Right lobe of liver (tissue), 6 donors: ENCODE data around the gene NLRC5. TPM values are rescaled to one million over a fixed set of nuclear protein-coding genes. Genes with fewer than 3 reads are reported as not detected.
A peak's percentile ranks its signal among the peaks of the same experiment; 100 is the strongest.

Experiments
- ATAC-seq, 4 donors: fragments of 200-7000 bp; cut with Tn5 transposase; one replicate each; pipeline ENCODE4 v1.9.1; 2020; ENCODE audit warnings: mild to moderate bottlenecking in 4 of 4, moderate library complexity in 4 of 4
- DNase-seq, 3 donors: peaks; one replicate each; pipeline ENCODE4 v3.0.0-alpha.2; 2020
- H3K27ac ChIP-seq, 3 donors: fragments of 200-600 bp; one replicate each; pipeline ENCODE4 v1.8.0; 2022
- H3K27me3 ChIP-seq, 2 donors: fragments of 200-600 bp; one replicate each; pipeline ENCODE4 v1.8.0; 2022
- H3K36me3 ChIP-seq, 4 donors: fragments of 200-600 bp; sonication (generic) in 1 of 4; one replicate each; pipeline versions ENCODE4 v1.5.1 to v1.8.0; 2017 to 2022; ENCODE audit warnings: control low read depth in 1 of 4
- H3K4me1 ChIP-seq, 4 donors: fragments of 200-600 bp; sonication (generic) in 1 of 4; one replicate each; pipeline versions ENCODE4 v1.5.1 to v1.8.0; 2017 to 2022; ENCODE audit warnings: control low read depth in 1 of 4
- H3K4me3 ChIP-seq, 3 donors: fragments of 200-600 bp; one replicate each; pipeline ENCODE4 v1.8.0; 2022
- H3K9me3 ChIP-seq, 4 donors: fragments of 200-600 bp; sonication (generic) in 1 of 4; one replicate each; pipeline versions ENCODE4 v1.5.1 to v1.8.0; 2017 to 2022; ENCODE audit warnings: control low read depth in 1 of 4
- CTCF ChIP-seq, 4 donors: fragments of 200-600 bp in 3 of 4; fragments of 450-650 bp in 1 of 4; IDR thresholded peaks; one replicate each; pipeline versions ENCODE4 v1.5.1 to v1.8.0; 2016 to 2022; ENCODE audit warnings: antibody characterized with exemption in 4 of 4, mild to moderate bottlenecking in 2 of 4
- POLR2A ChIP-seq: fragments of 450-650 bp; IDR thresholded peaks from one replicate; pipeline ENCODE4 v1.6.1; 2017; ENCODE audit warnings: antibody characterized with exemption, mild to moderate bottlenecking
- WGBS: methylation state at CpG from one replicate; pipeline ENCODE4 v1.1.6; 2018; ENCODE audit warnings: low coverage, low lambda C conversion rate; ENCODE audit not compliant: insufficient coverage; ENCODE audit errors: missing lambda C conversion rate; 5-methylcytosine and 5-hydroxymethylcytosine counted together
- intact Hi-C, 2 donors: fragments of 100-400 bp; cut with DNase I; formaldehyde crosslinking; loops; one replicate each; pipeline versions ENCODE4 v1.11.2 to v1.14.1; 2022
- total RNA-seq, 6 experiments: library from RNA; depleted of rRNA in 2 of 6; stranded (reverse); fragments of >200 nt in 2 of 6; fragmentation: NEBNext Ultra II Directional in 3 of 6; extraction: Animal tissue kit (Norgen Biotek cat#: 25700) in 3 of 6; gene quantifications; one replicate each; pipeline versions ENCODE4 v1.1.0 to v1.2.4, GENCODE V29; 2016 to 2023
- donor health status: DM: no; HTN: yes; CAD: no.
- donor health status: DM: no; HTN: no; CAD: no.
- donor health status: DM: no; HTN: no; CAD: no.
- donor health status: DM: no; HTN: yes; CAD: no.
- donor health status: DM: no; HTN: yes; CAD: no.

Gene NLRC5
- total RNA-seq, 6 experiments from 2014 or later, result 4.6 to 25.2 (median 13.3) TPM

GRCh38 chr16:56977823-56978430, 11.4 kb upstream of the NLRC5 start:
- H3K27ac ChIP-seq, result no peak overlapping the region
- intact Hi-C loops, result no loop called here
- TF ChIP-seq CTCF (IDR thresholded peaks at IDR 0.05), result no peak
- no peak for TF ChIP-seq POLR2A
- no peaks in the 10 kb centered on the region for H3K36me3 ChIP-seq
- WGBS, result 87% methylated on average over 9 of the region's 11 CpGs
- DNase-seq, result no peak
- no peaks in the 10 kb centered on the region for H3K27me3 ChIP-seq
- H3K4me3 ChIP-seq, result no peak overlapping the region
- no peak for ATAC-seq
- H3K4me1 ChIP-seq, result peaks cover 0 to 14% (median 6%) of the 10 kb centered on the region in 4 donors
- no peaks in the 10 kb centered on the region for H3K9me3 ChIP-seq

- Histone ChIP-seq H3K9me3 (no peaks in the 10 kb centered on the region), H3K27ac (peak overlapping the region in 2 of 3 donors; percentile 58 to 72), H3K36me3 (no peaks in the 10 kb centered on the region), H3K27me3 (no peaks in the 10 kb centered on the region), H3K4me1 (peaks cover 0 to 14% (median 6%) of the 10 kb centered on the region in 4 donors), H3K4me3 (no peak overlapping the region)
- no peak for DNase-seq
- WGBS, result 57% methylated on average over 4 of the region's 4 CpGs
- TF ChIP-seq CTCF (IDR thresholded peaks at IDR 0.05) (no peak), POLR2A (no peak)
- peak in 1 of 4 donors; percentile 16 for ATAC-seq
- intact Hi-C loops, result no loop called here
Observed at GRCh38 chr16:56980201-56980535, 9.2 kb upstream of the NLRC5 start.

- no peak for DNase-seq
- Histone ChIP-seq H3K9me3 (no peaks in the 10 kb centered on the region), H3K27ac (no peak overlapping the region), H3K36me3 (no peaks in the 10 kb centered on the region), H3K27me3 (no peaks in the 10 kb centered on the region), H3K4me1 (peaks cover 0 to 14% (median 6%) of the 10 kb centered on the region in 4 donors), H3K4me3 (no peak overlapping the region)
- TF ChIP-seq POLR2A (no peak), CTCF (IDR thresholded peaks at IDR 0.05) (no peak)
- intact Hi-C loops, result no loop called here
- ATAC-seq, result no peak
- 86% methylated on average over 10 of the region's 16 CpGs for WGBS
Observed at GRCh38 chr16:56980792-56981724, 8.3 kb upstream of the NLRC5 start.

GRCh38 chr16:56981729-56982271, 7.6 kb upstream of the NLRC5 start:
- WGBS, result 67% methylated on average over 7 of the region's 12 CpGs
- intact Hi-C loops, result no loop called here
- ATAC-seq, result no peak
- no peak for DNase-seq
- Histone ChIP-seq H3K4me3 (no peak overlapping the region), H3K9me3 (no peaks in the 10 kb centered on the region), H3K27me3 (no peaks in the 10 kb centered on the region), H3K36me3 (no peaks in the 10 kb centered on the region), H3K4me1 (peaks cover 0 to 14% (median 6%) of the 10 kb centered on the region in 4 donors), H3K27ac (no peak overlapping the region)
- TF ChIP-seq POLR2A (no peak), CTCF (IDR thresholded peaks at IDR 0.05) (no peak)
